Erythroblast (primary cell): ENCODE data around the gene TFAP2A.

Experiments
- GATA1 ChIP-seq: IDR thresholded peaks from 2 replicates; pipeline ENCODE4 v1.6.1; 2011; ENCODE audit warnings: low read depth, mild to moderate bottlenecking, control low read depth, low read length, moderate library complexity
- POLR2A ChIP-seq: IDR thresholded peaks from 2 replicates; pipeline ENCODE4 v1.6.1; 2011; ENCODE audit warnings: mild to moderate bottlenecking, low read length

GRCh38 chr6:10425975-10426780 is 11.3 kb upstream of the TFAP2A start:
- TF ChIP-seq POLR2A (no peak), GATA1 (no peak)
